Upper lobe of left lung (tissue), 6 donors: Measurements from ENCODE around the gene NAB1. TPM values are rescaled to one million over a fixed set of nuclear protein-coding genes. Genes with fewer than 3 reads are reported as not detected.

Experiments
- ATAC-seq, 2 donors: fragments of 200-7000 bp; cut with Tn5 transposase; one replicate each; pipeline ENCODE4 v1.9.1; 2022; ENCODE audit warnings: mild to moderate bottlenecking in 2 of 2, moderate library complexity in 2 of 2; ENCODE audit not compliant: low FRiP score in 2 of 2
- DNase-seq, 2 donors: peaks; one replicate each; pipeline ENCODE4 v3.0.0-alpha.2; 2019 to 2020
- H3K27ac ChIP-seq, 4 donors: fragments of 200-600 bp; sonication (generic); one replicate each; pipeline ENCODE4 v1.5.1; 2016 to 2019
- H3K27me3 ChIP-seq, 4 donors: fragments of 200-600 bp; sonication (generic); one replicate each; pipeline ENCODE4 v1.5.1; 2017 to 2019
- H3K36me3 ChIP-seq, 4 donors: fragments of 200-600 bp; sonication (generic); one replicate each; pipeline ENCODE4 v1.5.1; 2016 to 2019
- H3K4me1 ChIP-seq, 4 donors: fragments of 200-600 bp; sonication (generic); one replicate each; pipeline ENCODE4 v1.5.1; 2018 to 2019
- H3K4me3 ChIP-seq, 4 donors: fragments of 200-600 bp; sonication (generic); one replicate each; pipeline ENCODE4 v1.5.1; 2017 to 2019; ENCODE audit warnings: mild to moderate bottlenecking in 2 of 4, moderate library complexity in 1 of 4
- H3K9me3 ChIP-seq, 4 donors: fragments of 200-600 bp; sonication (generic); one replicate each; pipeline ENCODE4 v1.5.1; 2018 to 2019
- CTCF ChIP-seq, 6 experiments: fragments of 450-650 bp in 4 of 6; fragments of 200-600 bp in 2 of 6; sonication (generic) in 2 of 6; IDR thresholded peaks; one replicate each; pipeline ENCODE4 v1.5.1; 2016 to 2019; ENCODE audit warnings: antibody characterized with exemption in 6 of 6
- EP300 ChIP-seq, 4 donors: sonication (generic); formaldehyde crosslinking; IDR thresholded peaks; one replicate each; pipeline ENCODE4 v1.5.1; 2017; ENCODE audit warnings: antibody characterized with exemption in 4 of 4, control low read depth in 2 of 4
- POLR2A ChIP-seq, 4 donors: fragments of 450-650 bp; IDR thresholded peaks; one replicate each; pipeline ENCODE4 v1.5.1; 2016 to 2017; ENCODE audit warnings: antibody characterized with exemption in 4 of 4, mild to moderate bottlenecking in 2 of 4
- POLR2AphosphoS5 ChIP-seq, 2 donors: sonication (generic); formaldehyde crosslinking; IDR thresholded peaks; one replicate each; pipeline ENCODE4 v1.5.1; 2017; ENCODE audit warnings: antibody characterized with exemption in 2 of 2
- WGBS, 2 donors: methylation state at CpG; one replicate each; pipeline ENCODE4 v1.1.5; 2017 to 2018; 5-methylcytosine and 5-hydroxymethylcytosine counted together
- total RNA-seq, 6 donors: library from RNA; depleted of rRNA in 4 of 6; stranded (reverse); fragments of >200 nt in 4 of 6; gene quantifications; one replicate each; pipeline versions ENCODE4 v1.1.0 to v1.2.1, GENCODE V29; 2016 to 2021
- donor health status: DM: no; HTN: no; CAD: no; lungs with moderate emphysema.
- donor health status: DM: no; HTN: yes; CAD: no; lungs with severe emphysema.

NAB1 gene
- total RNA-seq, 6 donors from 2014 or later = 28.4 to 53.5 (median 36.6) TPM

GRCh38 chr2:190722061-190722759 is 73.3 kb downstream of the NAB1 start:
- Histone ChIP-seq H3K4me1 (peaks cover 0 to 8% (median 5%) of the 10 kb centered on the region in 4 donors), H3K9me3 (no peaks in the 10 kb centered on the region), H3K4me3 (no peak overlapping the region), H3K27me3 (no peaks in the 10 kb centered on the region), H3K36me3 (no peaks in the 10 kb centered on the region), H3K27ac (no peak overlapping the region)
- WGBS, 2 donors = 86 to 87% methylated on average over 4 of the region's 4 CpGs
- DNase-seq (no peak), ATAC-seq (no peak)
- TF ChIP-seq POLR2A (IDR thresholded peaks at IDR 0.05) (no peak), EP300 (IDR thresholded peaks at IDR 0.05) (no peak), POLR2AphosphoS5 (IDR thresholded peaks at IDR 0.05) (no peak), CTCF (IDR thresholded peaks at IDR 0.05) (no peak)

- ATAC-seq (no peak), DNase-seq (no peak)
- H3K27me3 ChIP-seq = no peaks in the 10 kb centered on the region
- H3K9me3 ChIP-seq = no peaks in the 10 kb centered on the region
- H3K4me3 ChIP-seq = no peak overlapping the region
- H3K36me3 ChIP-seq = no peaks in the 10 kb centered on the region
- WGBS, 2 donors = 74 to 78% methylated on average over 6 of the region's 6 CpGs
- H3K4me1 ChIP-seq = peaks cover 0 to 8% (median 5%) of the 10 kb centered on the region in 4 donors
- H3K27ac ChIP-seq = no peak overlapping the region
- TF ChIP-seq EP300 (IDR thresholded peaks at IDR 0.05) (no peak), POLR2A (IDR thresholded peaks at IDR 0.05) (no peak), CTCF (IDR thresholded peaks at IDR 0.05) (no peak), POLR2AphosphoS5 (IDR thresholded peaks at IDR 0.05) (no peak)
Measured at GRCh38 chr2:190722835-190723234, 74.0 kb downstream of the NAB1 start.

GRCh38 chr2:190723397-190724090 is 74.7 kb downstream of the NAB1 start:
- no peak overlapping the region for H3K27ac ChIP-seq
- no peaks in the 10 kb centered on the region for H3K27me3 ChIP-seq
- 82 to 84% methylated on average over 7 of the region's 7 CpGs for WGBS, 2 donors
- H3K4me1 ChIP-seq = peaks cover 0 to 8% (median 3%) of the 10 kb centered on the region in 4 donors
- H3K4me3 ChIP-seq = no peak overlapping the region
- DNase-seq (no peak), ATAC-seq (no peak)
- H3K36me3 ChIP-seq = no peaks in the 10 kb centered on the region
- H3K9me3 ChIP-seq = no peaks in the 10 kb centered on the region
- TF ChIP-seq EP300 (IDR thresholded peaks at IDR 0.05) (no peak), CTCF (IDR thresholded peaks at IDR 0.05) (no peak), POLR2A (IDR thresholded peaks at IDR 0.05) (no peak), POLR2AphosphoS5 (IDR thresholded peaks at IDR 0.05) (no peak)

GRCh38 chr2:190726255-190726654 is 77.4 kb downstream of the NAB1 start:
- no peaks in the 10 kb centered on the region for H3K4me1 ChIP-seq
- WGBS, 2 donors = 75 to 78% methylated on average over 3 of the region's 3 CpGs
- no peak for DNase-seq
- no peak overlapping the region for H3K27ac ChIP-seq
- no peak for ATAC-seq
- H3K4me3 ChIP-seq = no peak overlapping the region
- no peak for TF ChIP-seq POLR2AphosphoS5 (IDR thresholded peaks at IDR 0.05)
- TF ChIP-seq CTCF (IDR thresholded peaks at IDR 0.05) = no peak
- TF ChIP-seq POLR2A (IDR thresholded peaks at IDR 0.05) = no peak
- no peak for TF ChIP-seq EP300 (IDR thresholded peaks at IDR 0.05)
- no peaks in the 10 kb centered on the region for H3K9me3 ChIP-seq
- no peaks in the 10 kb centered on the region for H3K27me3 ChIP-seq
- no peaks in the 10 kb centered on the region for H3K36me3 ChIP-seq
